H9 (cell line): ENCODE measurements around the gene POC1B. TPM values are rescaled to one million over a fixed set of nuclear protein-coding genes. Genes with fewer than 3 reads are reported as not detected.

Experiments used
- DNase-seq: peaks from one replicate; pipeline ENCODE4 v3.0.0-alpha.2; 2017
- H2AFZ ChIP-seq: one replicate; pipeline ENCODE4 v1.6.1; 2013; ENCODE audit warnings: mild to moderate bottlenecking, low read length, control low read depth, moderate library complexity
- H2AK5ac ChIP-seq: 2 replicates; pipeline ENCODE4 v1.6.1; 2013; ENCODE audit warnings: low read length, control low read depth, mixed read lengths; ENCODE audit not compliant: insufficient read length
- H2BK120ac ChIP-seq: one replicate; pipeline ENCODE4 v1.6.1; 2013; ENCODE audit warnings: low read depth, mild to moderate bottlenecking, low read length, control low read depth, inconsistent platforms; ENCODE audit not compliant: poor library complexity, severe bottlenecking
- H2BK12ac ChIP-seq: 2 replicates; pipeline ENCODE4 v1.6.1; 2013; ENCODE audit warnings: low read length, control low read depth, mixed read lengths, low read depth; ENCODE audit not compliant: insufficient read length
- H2BK15ac ChIP-seq: 2 replicates; pipeline ENCODE4 v1.6.1; 2013; ENCODE audit warnings: low read depth, low read length, control low read depth
- H2BK20ac ChIP-seq: one replicate; pipeline ENCODE4 v1.6.1; 2013; ENCODE audit warnings: low read depth, mild to moderate bottlenecking, low read length, control low read depth, inconsistent platforms; ENCODE audit not compliant: poor library complexity, severe bottlenecking
- H2BK5ac ChIP-seq: 2 replicates; pipeline ENCODE4 v1.6.1; 2013; ENCODE audit warnings: low read length, control low read depth, mixed read lengths; ENCODE audit not compliant: insufficient read length
- H3K14ac ChIP-seq: 2 replicates; pipeline ENCODE4 v1.6.1; 2013; ENCODE audit warnings: low read length, control low read depth; ENCODE audit not compliant: insufficient read depth
- H3K18ac ChIP-seq: 2 replicates; pipeline ENCODE4 v1.6.1; 2013; ENCODE audit warnings: low read depth, mild to moderate bottlenecking, mixed read lengths, low read length, control low read depth; ENCODE audit not compliant: insufficient read length
- H3K23ac ChIP-seq: 2 replicates; pipeline ENCODE4 v1.6.1; 2013; ENCODE audit warnings: low read length, control low read depth, mixed read lengths, low read depth; ENCODE audit not compliant: insufficient read length
- H3K23me2 ChIP-seq: 2 replicates; pipeline ENCODE4 v1.6.1; 2013; ENCODE audit warnings: low read depth, mild to moderate bottlenecking, mixed read lengths, low read length, control low read depth; ENCODE audit not compliant: insufficient read length, poor library complexity, severe bottlenecking
- H3K27ac ChIP-seq: 2 replicates; pipeline ENCODE4 v1.5.1; 2013; ENCODE audit warnings: low read length, control low read depth, mixed read lengths, low read depth; ENCODE audit not compliant: insufficient read length
- H3K27me3 ChIP-seq: 2 replicates; pipeline ENCODE4 v1.6.1; 2013; ENCODE audit warnings: low read length, control low read depth, inconsistent platforms; ENCODE audit not compliant: insufficient read depth
- H3K4ac ChIP-seq: 2 replicates; pipeline ENCODE4 v1.6.1; 2013; ENCODE audit warnings: low read depth, mild to moderate bottlenecking, control low read depth, inconsistent platforms, low read length, moderate library complexity
- H3K4me1 ChIP-seq: 2 replicates; pipeline ENCODE4 v1.6.1; 2013; ENCODE audit warnings: low read length, control low read depth, inconsistent platforms; ENCODE audit not compliant: insufficient read depth
- H3K4me2 ChIP-seq: 2 replicates; pipeline ENCODE4 v1.6.1; 2013; ENCODE audit warnings: low read length, control low read depth, mixed read lengths; ENCODE audit not compliant: insufficient read length, insufficient read depth
- H3K56ac ChIP-seq: 2 replicates; pipeline ENCODE4 v1.6.1; 2013; ENCODE audit warnings: low read depth, mild to moderate bottlenecking, mixed read lengths, low read length, control low read depth; ENCODE audit not compliant: insufficient read length
- H3K79me1 ChIP-seq: 2 replicates; pipeline ENCODE4 v1.6.1; 2013; ENCODE audit warnings: low read depth, mild to moderate bottlenecking, moderate library complexity, low read length, control low read depth, inconsistent platforms; ENCODE audit not compliant: insufficient read depth, poor library complexity, severe bottlenecking
- H3K79me2 ChIP-seq: 2 replicates; pipeline ENCODE4 v1.6.1; 2013; ENCODE audit warnings: low read length, control low read depth, inconsistent platforms; ENCODE audit not compliant: insufficient read depth
- H3K9ac ChIP-seq: 2 replicates; pipeline ENCODE4 v1.6.1; 2013; ENCODE audit warnings: low read length, control low read depth, mixed read lengths; ENCODE audit not compliant: insufficient read length; ENCODE audit errors: extremely low read depth
- H3K9me3 ChIP-seq: one replicate; pipeline ENCODE4 v1.6.1; 2013; ENCODE audit warnings: low read depth, low read length, inconsistent platforms; ENCODE audit not compliant: control insufficient read depth
- H3T11ph ChIP-seq: one replicate; pipeline ENCODE4 v1.6.1; 2013; ENCODE audit warnings: mild to moderate bottlenecking, low read length, control low read depth, inconsistent platforms
- H4K20me1 ChIP-seq: one replicate; pipeline ENCODE4 v1.6.1; 2013; ENCODE audit not compliant: control insufficient read depth, insufficient read length, insufficient read depth
- H4K5ac ChIP-seq: 2 replicates; pipeline ENCODE4 v1.6.1; 2013; ENCODE audit warnings: low read depth, mild to moderate bottlenecking, mixed read lengths, low read length, control low read depth; ENCODE audit not compliant: insufficient read length
- H4K8ac ChIP-seq: replicated peaks from 2 replicates; pipeline ENCODE4 v1.6.1; 2013; ENCODE audit warnings: low read length, control low read depth, mixed read lengths, low read depth; ENCODE audit not compliant: insufficient read length
- H4K91ac ChIP-seq: 2 replicates; pipeline ENCODE4 v1.6.1; 2013; ENCODE audit warnings: low read depth, mild to moderate bottlenecking, moderate library complexity, mixed read lengths, low read length, control low read depth; ENCODE audit not compliant: insufficient read length
- H3K27ac Mint-ChIP-seq, 3 experiments: 2 replicates in 2 of 3; 3 replicates in 1 of 3; pipeline ENCODE4 v1.8.0; 2020 to 2021; ENCODE audit warnings: mixed read lengths in 3 of 3, mild to moderate bottlenecking in 1 of 3, moderate library complexity in 1 of 3
- H3K27me3 Mint-ChIP-seq: 2 replicates; pipeline ENCODE4 v1.8.0; 2021; ENCODE audit warnings: low read depth, mild to moderate bottlenecking, moderate library complexity, mixed read lengths
- H3K36me3 Mint-ChIP-seq, 3 experiments: 2 replicates in 2 of 3; 3 replicates in 1 of 3; pipeline ENCODE4 v1.8.0; 2020 to 2021; ENCODE audit warnings: low read depth in 3 of 3, mixed read lengths in 3 of 3; ENCODE audit not compliant: insufficient read depth in 1 of 3
- H3K4me1 Mint-ChIP-seq, 2 experiments: 2 replicates each; pipeline ENCODE4 v1.8.0; 2020; ENCODE audit warnings: mixed read lengths in 2 of 2
- H3K4me3 Mint-ChIP-seq, 2 experiments: 2 replicates in 1 of 2; 3 replicates in 1 of 2; pipeline ENCODE4 v1.8.0; 2020 to 2021; ENCODE audit warnings: mild to moderate bottlenecking in 2 of 2, mixed read lengths in 2 of 2, moderate library complexity in 1 of 2
- H3K9me3 Mint-ChIP-seq, 2 experiments: 2 replicates in 1 of 2; 3 replicates in 1 of 2; pipeline ENCODE4 v1.8.0; 2020; ENCODE audit warnings: mild to moderate bottlenecking in 2 of 2, mixed read lengths in 2 of 2, moderate library complexity in 1 of 2
- CTCF ChIP-seq: fragments of 200-600 bp; sonication (generic); conservative IDR thresholded peaks from 3 replicates; pipeline ENCODE4 v1.8.0; 2021; ENCODE audit warnings: antibody characterized with exemption, mild to moderate bottlenecking
- WGBS: extraction: QIAGEN DNeasy Blood & Tissue Kit; methylation state at CpG from one replicate; pipeline ENCODE4 v1.1.7; 2013; ENCODE audit warnings: missing lambda C conversion rate, low lambda C conversion rate, mixed read lengths; ENCODE audit not compliant: insufficient read length; ENCODE audit errors: extremely low coverage; 5-methylcytosine and 5-hydroxymethylcytosine counted together
- total RNA-seq: library from RNA; stranded (reverse); gene quantifications from 2 replicates; pipeline ENCODE4 v1.2.1, GENCODE V29; 2021

Gene POC1B
- total RNA-seq, 1 experiment from 2014 or later: 12.5 TPM

GRCh38 chr12:89529738-89530137 lies 3.9 kb upstream of the POC1B start:
- Histone ChIP-seq H2BK5ac (no peak overlapping the region), H4K8ac (no peak overlapping the region), H3K9ac (no peak overlapping the region), H2BK20ac (no peak overlapping the region), H3T11ph (no peak overlapping the region), H3K9me3 (no peaks in the 10 kb centered on the region), H3K27ac (no peak overlapping the region), H3K23ac (no peak overlapping the region), H2BK120ac (no peak overlapping the region), H3K4ac (no peak overlapping the region), H2BK15ac (no peak overlapping the region), H3K79me2 (no peaks in the 10 kb centered on the region), H3K27me3 (no peaks in the 10 kb centered on the region), H3K56ac (no peak overlapping the region), H4K91ac (no peak overlapping the region), H3K79me1 (no peaks in the 10 kb centered on the region), H4K20me1 (no peaks in the 10 kb centered on the region), H2AK5ac (no peak overlapping the region), H3K4me1 (no peaks in the 10 kb centered on the region), H3K14ac (no peak overlapping the region), H2AFZ (no peak overlapping the region), H3K18ac (no peak overlapping the region), H4K5ac (no peak overlapping the region), H3K23me2 (peaks cover 3% of the 10 kb centered on the region), H2BK12ac (no peak overlapping the region), H3K4me2 (no peak overlapping the region)
- Mint-ChIP-seq H3K27ac (no peak overlapping the region), H3K4me3 (no peak overlapping the region), H3K36me3 (no peaks in the 10 kb centered on the region), H3K27me3 (peaks cover 2% of the 10 kb centered on the region), H3K4me1 (peaks cover 0 to 2% of the 10 kb centered on the region in 2 experiments; a peak in 2 of 4 replicates), H3K9me3 (no peaks in the 10 kb centered on the region)
- WGBS: no CpG with 5 or more reads among the region's 1 CpG
- peak; percentile 70 for TF ChIP-seq CTCF
- no peak for DNase-seq
